Effector memory CD4-positive, alpha-beta T cell (primary cell): ENCODE measurements around the gene ANO2.

ENCODE experiments used
- DNase-seq, 3 donors: peaks; one replicate each; pipeline ENCODE4 v3.0.0-alpha.2; 2020
- H3K27ac ChIP-seq: 2 replicates; pipeline ENCODE4 v1.7.0; 2013; ENCODE audit warnings: mild to moderate bottlenecking, low read length, moderate library complexity; ENCODE audit not compliant: insufficient read depth, poor library complexity, severe bottlenecking
- H3K27me3 ChIP-seq: replicated peaks from 2 replicates; pipeline ENCODE4 v1.7.0; 2013; ENCODE audit warnings: mild to moderate bottlenecking, low read length; ENCODE audit not compliant: insufficient read depth, control insufficient read depth, poor library complexity, severe bottlenecking
- H3K36me3 ChIP-seq: 2 replicates; pipeline ENCODE4 v1.7.0; 2013; ENCODE audit warnings: mild to moderate bottlenecking, low read length, moderate library complexity; ENCODE audit not compliant: control insufficient read depth, insufficient read depth
- H3K4me1 ChIP-seq: 2 replicates; pipeline ENCODE4 v1.7.0; 2013; ENCODE audit warnings: low read length, mild to moderate bottlenecking; ENCODE audit not compliant: control insufficient read depth, insufficient read depth, poor library complexity, severe bottlenecking
- H3K4me3 ChIP-seq: 2 replicates; pipeline ENCODE4 v1.7.0; 2013; ENCODE audit warnings: low read length, low read depth, mild to moderate bottlenecking; ENCODE audit not compliant: insufficient read depth, poor library complexity, severe bottlenecking
- H3K9me3 ChIP-seq: 2 replicates; pipeline ENCODE4 v1.7.0; 2013; ENCODE audit warnings: mild to moderate bottlenecking, low read length, moderate library complexity; ENCODE audit not compliant: control insufficient read depth

The ANO2 gene

DNA sequence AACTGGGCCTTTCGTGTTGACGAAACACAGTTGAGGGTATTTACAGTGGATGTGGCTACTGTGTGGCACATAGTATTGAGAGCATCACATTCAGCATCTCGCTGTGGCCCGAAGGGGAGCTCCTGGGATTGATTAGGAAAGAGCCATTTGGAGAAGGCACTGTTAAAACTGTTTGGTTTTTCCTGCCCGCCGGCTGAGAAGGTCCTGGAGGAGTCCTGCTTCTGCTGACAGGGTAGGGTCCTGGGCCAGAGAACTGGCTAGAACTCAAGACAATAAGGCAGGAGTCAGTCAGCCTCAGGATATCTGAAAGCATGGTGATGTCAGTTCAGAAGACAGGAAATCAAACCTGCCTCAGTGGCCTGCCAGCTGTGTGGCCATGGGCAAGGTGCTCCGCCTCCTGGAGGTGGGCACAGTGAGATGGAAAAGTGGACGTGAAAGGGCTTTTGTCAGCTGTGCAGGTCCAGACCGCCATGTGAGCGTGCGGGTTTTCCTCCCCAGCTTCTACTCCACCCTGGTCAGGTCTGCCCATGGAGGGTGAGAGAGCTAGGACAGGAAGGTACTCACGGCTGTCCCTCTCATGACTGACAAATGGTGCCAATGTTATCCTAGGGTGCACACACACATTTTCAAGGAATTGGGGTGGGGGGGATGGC, 420.8 kb downstream of the ANO2 start:
- H3K27me3 ChIP-seq = no peaks in the 10 kb centered on the region
- H3K36me3 ChIP-seq = no peaks in the 10 kb centered on the region
- DNase-seq = no peak
- H3K27ac ChIP-seq = no peak overlapping the region
- no peaks in the 10 kb centered on the region for H3K9me3 ChIP-seq
- no peak overlapping the region for H3K4me3 ChIP-seq
- no peaks in the 10 kb centered on the region for H3K4me1 ChIP-seq

DNA sequence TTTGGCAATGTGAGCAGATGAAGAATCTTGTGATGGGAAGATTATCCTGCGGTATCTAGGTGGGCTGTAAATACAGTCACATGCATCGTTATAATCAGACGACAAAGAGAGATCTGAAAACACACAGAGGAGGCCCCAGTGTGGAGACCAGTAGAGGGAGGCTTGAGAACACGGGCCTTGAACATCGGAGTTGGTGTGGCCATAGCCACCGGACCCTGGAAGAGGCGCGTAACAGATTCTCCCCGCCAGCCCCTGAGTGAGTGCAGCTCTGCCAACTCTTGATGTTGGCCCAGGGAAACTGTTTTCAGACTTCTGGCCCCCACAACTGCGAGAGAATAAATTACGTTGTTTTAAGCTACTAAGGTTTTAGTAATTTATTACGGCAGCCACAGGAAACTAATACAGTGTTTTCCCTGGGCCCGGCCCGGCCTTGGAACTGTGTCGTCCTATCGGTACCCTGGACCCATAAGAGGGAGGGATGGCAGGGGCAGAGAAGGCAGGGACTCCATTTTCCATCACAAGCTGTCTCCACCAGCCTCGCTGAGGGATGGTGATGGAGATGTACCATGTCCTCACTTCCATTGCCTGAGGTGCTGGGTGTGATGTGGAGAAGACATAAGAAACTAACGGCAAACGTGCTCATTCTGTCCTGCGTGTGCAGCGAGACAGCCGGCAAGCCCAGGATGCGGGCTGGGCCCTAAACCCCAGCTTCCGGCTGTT, 421.5 kb downstream of the ANO2 start:
- Histone ChIP-seq H3K9me3 (no peaks in the 10 kb centered on the region), H3K4me1 (no peaks in the 10 kb centered on the region), H3K27ac (no peak overlapping the region), H3K27me3 (no peaks in the 10 kb centered on the region), H3K36me3 (no peaks in the 10 kb centered on the region), H3K4me3 (no peak overlapping the region)
- no peak for DNase-seq

DNA sequence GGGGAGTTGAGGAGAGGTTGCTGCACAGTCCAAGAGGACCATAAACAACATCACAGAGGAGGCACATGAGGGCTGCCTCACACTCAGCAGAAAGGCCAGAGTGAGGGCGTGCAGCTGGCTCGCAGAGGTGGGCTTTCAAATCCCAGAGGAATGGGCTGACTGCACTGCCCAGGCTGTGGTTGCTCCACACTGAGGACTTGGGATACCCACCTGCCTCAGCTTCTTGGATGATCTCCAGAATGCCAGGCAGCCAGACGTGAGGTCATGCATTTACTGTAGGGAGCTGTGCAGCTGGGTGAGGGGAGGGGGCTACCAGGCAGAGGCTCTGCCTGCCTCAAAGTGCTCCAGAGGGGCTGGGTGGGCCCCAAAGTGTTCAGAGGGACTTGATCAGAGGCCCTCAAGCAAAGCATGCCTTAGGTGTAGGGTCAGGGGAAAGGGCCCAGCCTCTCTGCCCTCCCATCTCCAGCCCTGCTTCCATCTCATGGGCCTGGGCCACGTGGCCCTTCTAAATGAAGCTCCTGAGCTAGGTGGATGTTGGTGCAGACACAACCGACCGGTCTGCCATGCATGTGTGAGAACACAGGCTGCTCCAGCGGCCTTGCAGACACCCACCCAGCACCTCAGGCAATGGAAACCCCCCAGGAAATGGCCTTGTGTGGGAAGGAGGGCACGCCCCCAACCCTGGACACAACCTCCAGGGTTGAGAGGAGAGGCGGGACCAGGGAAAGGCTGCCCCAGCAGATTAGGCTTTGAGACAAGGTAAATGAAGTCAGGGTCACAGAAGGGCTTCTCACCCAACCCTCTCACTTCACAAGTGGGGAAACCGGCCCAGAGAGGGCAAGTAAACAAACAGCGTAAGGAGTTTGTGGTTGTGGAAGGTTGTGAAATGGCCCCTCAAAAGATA, 422.4 kb downstream of the ANO2 start:
- DNase-seq = no peak
- Histone ChIP-seq H3K27ac (no peak overlapping the region), H3K4me1 (no peaks in the 10 kb centered on the region), H3K27me3 (no peaks in the 10 kb centered on the region), H3K36me3 (no peaks in the 10 kb centered on the region), H3K4me3 (no peak overlapping the region), H3K9me3 (no peaks in the 10 kb centered on the region)

DNA sequence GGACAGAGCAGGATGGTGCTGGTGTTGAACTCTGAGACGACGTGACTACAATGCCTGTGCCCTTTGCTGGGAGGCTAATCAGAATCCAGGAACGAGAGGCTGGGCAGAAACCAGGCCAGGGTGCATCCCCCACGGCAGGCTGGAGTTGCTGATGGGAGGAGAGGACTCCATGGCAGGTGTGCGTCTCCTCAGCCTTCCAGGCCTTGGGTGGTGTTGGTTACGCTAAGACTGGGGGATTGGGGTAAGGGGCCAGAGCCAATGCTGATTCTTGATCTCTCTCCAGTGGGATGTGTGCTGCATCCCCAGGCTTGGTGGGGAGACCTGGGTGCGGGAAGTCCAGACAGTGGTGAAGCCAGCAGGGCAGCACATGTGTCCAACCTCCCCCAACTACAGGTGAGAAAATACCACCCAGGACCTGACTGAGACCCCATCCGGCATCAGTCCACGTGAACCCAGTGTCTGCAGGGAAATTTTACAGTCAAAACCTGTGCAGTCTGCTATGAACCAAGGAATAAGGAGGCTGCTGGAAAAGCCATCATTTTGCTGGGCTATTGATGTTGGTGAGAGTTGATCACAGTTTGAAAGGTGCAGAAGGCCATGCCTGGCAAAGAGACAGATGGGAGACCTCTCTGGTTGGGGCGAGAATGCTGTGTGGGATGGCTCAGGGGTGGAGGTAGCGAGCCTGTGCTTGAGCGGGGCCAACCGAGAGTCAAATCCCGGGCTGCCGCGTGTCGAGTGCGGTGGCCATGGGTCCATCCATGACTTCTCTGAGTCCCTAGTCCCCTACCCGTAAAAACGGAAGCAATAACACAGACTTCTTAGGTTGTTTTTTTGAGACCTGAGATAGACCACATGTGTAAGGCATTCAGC, 423.4 kb downstream of the ANO2 start:
- Histone ChIP-seq H3K27ac (no peak overlapping the region), H3K4me3 (no peak overlapping the region)

DNA sequence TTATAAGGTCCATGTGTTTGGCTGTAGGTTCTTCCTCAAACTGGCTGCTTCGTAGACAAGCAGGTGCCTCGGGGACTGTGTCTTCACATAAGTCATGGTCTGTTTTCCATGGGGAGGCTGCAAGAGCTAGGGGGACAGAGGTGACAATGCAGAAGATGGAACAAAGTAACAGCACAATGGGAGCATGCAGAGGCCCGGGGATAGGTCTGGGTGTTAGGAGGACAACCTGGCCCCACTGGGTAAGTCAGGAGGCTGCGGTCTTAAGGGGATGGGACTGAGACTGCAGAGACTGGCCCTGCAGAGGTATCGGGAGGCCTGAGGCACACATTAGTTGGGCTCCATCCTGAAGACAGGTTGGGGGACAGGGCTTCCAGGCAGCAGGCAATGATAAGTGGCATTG, 424.2 kb downstream of the ANO2 start:
- Histone ChIP-seq H3K9me3 (no peaks in the 10 kb centered on the region), H3K27me3 (no peaks in the 10 kb centered on the region), H3K36me3 (no peaks in the 10 kb centered on the region), H3K27ac (no peak overlapping the region), H3K4me1 (no peaks in the 10 kb centered on the region), H3K4me3 (no peak overlapping the region)
- DNase-seq = no peak

More for the DNA sequence above, 423.4 kb downstream of the ANO2 start:
- no peak for DNase-seq
- no peaks in the 10 kb centered on the region for H3K9me3 ChIP-seq
- no peaks in the 10 kb centered on the region for H3K4me1 ChIP-seq
- H3K36me3 ChIP-seq = no peaks in the 10 kb centered on the region
- no peaks in the 10 kb centered on the region for H3K27me3 ChIP-seq

DNA sequence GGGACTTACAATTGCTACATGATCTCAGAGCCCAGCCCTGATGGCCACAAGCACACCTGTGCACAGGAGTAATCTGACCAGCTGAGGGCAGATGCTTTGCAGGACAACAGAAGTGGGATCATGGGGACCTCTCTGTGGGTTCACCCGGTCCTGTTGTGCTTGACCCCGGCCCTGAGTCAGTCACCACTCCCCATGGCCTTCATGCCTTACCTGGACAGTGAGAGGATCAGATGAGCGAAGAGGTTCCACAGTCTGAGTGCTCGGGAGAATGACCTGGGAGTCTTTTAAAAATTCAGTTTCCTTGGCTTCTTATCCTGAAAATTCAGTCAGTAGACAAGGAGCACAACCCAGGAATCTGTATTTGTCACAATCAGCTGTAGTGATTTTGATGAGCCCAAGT, 425.0 kb downstream of the ANO2 start:
- no peaks in the 10 kb centered on the region for H3K36me3 ChIP-seq
- no peaks in the 10 kb centered on the region for H3K9me3 ChIP-seq
- H3K27me3 ChIP-seq = no peaks in the 10 kb centered on the region
- no peak overlapping the region for H3K27ac ChIP-seq
- no peak overlapping the region for H3K4me3 ChIP-seq
- DNase-seq = no peak
- no peaks in the 10 kb centered on the region for H3K4me1 ChIP-seq

DNA sequence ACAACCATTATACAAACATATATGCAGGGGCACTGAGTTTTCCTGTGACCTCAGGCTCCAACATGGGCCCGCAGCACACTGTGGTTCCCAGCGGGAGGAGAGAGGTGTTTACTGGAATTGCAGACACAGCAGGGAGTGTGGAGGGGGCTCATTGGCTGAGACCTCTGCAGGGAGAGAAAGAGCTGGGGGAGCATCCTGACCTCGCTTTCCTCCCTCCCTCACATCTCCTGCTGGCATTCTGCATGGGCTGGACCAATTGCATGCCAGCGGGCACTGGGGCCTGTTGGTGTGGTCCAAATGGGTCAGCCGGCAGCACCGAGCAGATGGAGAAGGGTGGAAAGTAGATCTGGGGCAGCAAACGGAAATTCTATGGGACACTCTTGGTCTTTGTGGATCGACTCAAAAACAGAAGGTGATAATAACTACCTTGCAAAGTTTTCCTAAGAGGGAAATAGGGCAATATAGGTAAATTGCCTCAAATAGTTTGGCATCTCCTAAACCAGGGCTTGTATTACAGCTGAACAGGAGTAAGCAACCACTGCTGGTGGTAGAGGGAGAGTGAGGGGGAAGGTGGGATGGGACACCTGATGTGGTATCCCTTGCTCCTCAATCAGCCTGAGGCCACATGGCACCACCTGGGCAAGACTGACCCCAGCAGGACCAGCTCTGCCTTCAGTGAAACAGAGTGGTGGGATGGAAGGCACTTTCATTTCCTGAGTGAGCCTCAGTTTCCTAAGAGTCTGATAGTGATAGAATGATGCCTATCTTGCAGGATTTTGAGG, 426.3 kb downstream of the ANO2 start:
- H3K36me3 ChIP-seq = no peaks in the 10 kb centered on the region
- H3K4me3 ChIP-seq = no peak overlapping the region
- DNase-seq = no peak
- no peaks in the 10 kb centered on the region for H3K27me3 ChIP-seq
- H3K9me3 ChIP-seq = no peaks in the 10 kb centered on the region
- no peaks in the 10 kb centered on the region for H3K4me1 ChIP-seq
- H3K27ac ChIP-seq = no peak overlapping the region

DNA sequence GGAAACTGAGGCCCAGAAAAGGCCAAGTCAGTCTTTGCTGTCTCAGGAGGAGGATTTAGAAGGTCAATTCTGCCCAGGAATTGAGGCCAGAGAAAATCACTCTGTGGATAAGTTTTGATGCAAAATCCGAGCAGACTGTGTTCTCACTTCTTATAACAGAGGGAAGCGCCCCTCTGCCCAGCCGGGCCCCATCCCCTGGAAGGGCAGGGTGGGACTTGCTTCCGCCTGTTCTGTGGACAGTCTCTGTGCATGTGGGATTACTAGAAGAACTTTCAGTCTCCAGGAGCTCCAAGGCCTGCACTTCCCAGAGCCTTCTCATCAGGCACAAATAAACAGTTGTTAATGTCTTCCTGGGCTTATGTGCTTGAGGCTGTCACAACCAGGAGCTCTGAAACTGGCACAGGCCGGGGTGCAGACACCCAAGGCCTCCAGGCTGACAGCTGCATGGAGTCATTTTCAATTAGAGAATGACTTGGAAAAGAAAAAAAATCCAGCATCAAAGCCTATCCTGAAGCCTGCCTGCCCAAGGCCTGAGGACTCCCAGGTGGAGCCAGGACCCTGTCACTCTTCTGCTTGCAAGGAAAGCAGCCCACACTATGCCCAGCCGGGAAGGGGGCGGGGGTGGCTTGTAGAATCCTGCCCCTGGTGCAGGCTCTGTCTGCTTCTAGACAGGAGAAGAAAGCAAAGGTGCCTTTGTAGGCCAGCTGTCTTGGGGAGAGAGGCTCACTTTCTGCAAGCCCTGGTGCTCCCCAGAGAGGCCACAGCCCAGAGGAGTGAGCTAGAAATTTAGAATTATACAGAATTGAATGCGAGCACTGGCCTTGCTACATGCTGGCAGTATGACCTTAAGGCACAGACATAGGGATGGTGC, 428.5 kb downstream of the ANO2 start:
- Histone ChIP-seq H3K27ac (no peak overlapping the region), H3K4me1 (no peaks in the 10 kb centered on the region), H3K36me3 (no peaks in the 10 kb centered on the region), H3K9me3 (no peaks in the 10 kb centered on the region), H3K4me3 (no peak overlapping the region), H3K27me3 (no peaks in the 10 kb centered on the region)
- DNase-seq = no peak
